Tibial nerve (tissue), 3 donors: Measurements from ENCODE around the gene EGLN3.

Experiments
- POLR2A ChIP-seq, 2 donors: fragments of 450-650 bp; IDR thresholded peaks; one replicate each; pipeline ENCODE4 v1.6.1; 2017; ENCODE audit warnings: antibody characterized with exemption in 2 of 2, mild to moderate bottlenecking in 2 of 2, moderate library complexity in 2 of 2
- TF ChIP-seq, protein P1 (sequence below), 5 experiments: fragments of 200-600 bp in 3 of 5; fragments of 450-650 bp in 2 of 5; sonication (generic) in 3 of 5; IDR thresholded peaks; one replicate each; pipeline ENCODE4 v1.5.1; 2016 to 2019; ENCODE audit warnings: antibody characterized with exemption in 5 of 5, mild to moderate bottlenecking in 3 of 5, moderate library complexity in 2 of 5

GRCh38 chr14:33928895-33929294 lies 22.0 kb downstream of the EGLN3 start:
- TF ChIP-seq, protein P1, sequence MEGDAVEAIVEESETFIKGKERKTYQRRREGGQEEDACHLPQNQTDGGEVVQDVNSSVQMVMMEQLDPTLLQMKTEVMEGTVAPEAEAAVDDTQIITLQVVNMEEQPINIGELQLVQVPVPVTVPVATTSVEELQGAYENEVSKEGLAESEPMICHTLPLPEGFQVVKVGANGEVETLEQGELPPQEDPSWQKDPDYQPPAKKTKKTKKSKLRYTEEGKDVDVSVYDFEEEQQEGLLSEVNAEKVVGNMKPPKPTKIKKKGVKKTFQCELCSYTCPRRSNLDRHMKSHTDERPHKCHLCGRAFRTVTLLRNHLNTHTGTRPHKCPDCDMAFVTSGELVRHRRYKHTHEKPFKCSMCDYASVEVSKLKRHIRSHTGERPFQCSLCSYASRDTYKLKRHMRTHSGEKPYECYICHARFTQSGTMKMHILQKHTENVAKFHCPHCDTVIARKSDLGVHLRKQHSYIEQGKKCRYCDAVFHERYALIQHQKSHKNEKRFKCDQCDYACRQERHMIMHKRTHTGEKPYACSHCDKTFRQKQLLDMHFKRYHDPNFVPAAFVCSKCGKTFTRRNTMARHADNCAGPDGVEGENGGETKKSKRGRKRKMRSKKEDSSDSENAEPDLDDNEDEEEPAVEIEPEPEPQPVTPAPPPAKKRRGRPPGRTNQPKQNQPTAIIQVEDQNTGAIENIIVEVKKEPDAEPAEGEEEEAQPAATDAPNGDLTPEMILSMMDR (IDR thresholded peaks at IDR 0.05) = no peak
- TF ChIP-seq POLR2A (IDR thresholded peaks at IDR 0.05) = no peak
